Activated CD4-positive, alpha-beta T cell treated with anti-CD3 and anti-CD28 coated beads, Interleukin-2, Interleukin-4, amounts not matched to agents 100 ng/mL and 50 ng/mL, durations not matched to agents 16 hours and 8 hours (primary cell): Measurements from ENCODE around the gene BIK.
"Not testable (repeated sequence)": the region's sequence is repeated elsewhere in the genome, so short reads cannot be mapped to it uniquely, and the experiment has no call there.

Experiments
- DNase-seq: peaks from one replicate; pipeline ENCODE4 v3.0.0-alpha.2; 2020; ENCODE audit warnings: low spot score

Gene BIK

DNA sequence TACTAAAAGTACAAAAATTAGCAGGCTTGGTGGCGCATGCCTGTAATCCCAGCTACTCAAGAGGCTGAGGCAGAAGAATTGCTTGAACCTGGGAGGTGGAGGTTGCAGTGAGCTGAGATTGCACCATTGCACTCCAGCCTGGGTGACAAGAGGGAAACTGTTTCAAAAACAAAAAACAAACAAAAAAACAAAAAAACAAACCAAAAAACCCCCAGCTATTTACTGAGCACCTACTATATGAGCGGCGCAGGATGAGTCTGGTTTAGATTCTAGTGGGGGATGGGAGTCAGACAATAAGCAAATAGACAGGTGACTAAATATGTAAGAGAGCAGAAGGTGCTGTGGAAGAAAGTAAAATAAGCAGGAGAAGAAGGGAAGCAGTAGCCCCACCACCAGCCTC is 5.6 kb upstream of the BIK start:
- DNase-seq = not testable (repeated sequence)

- no peak for DNase-seq
Observed at GRCh38 chr22:43106302-43106701, 4.2 kb upstream of the BIK start.

GRCh38 chr22:43109511-43109910 is 1.0 kb upstream of the BIK start:
- DNase-seq = no peak

DNA sequence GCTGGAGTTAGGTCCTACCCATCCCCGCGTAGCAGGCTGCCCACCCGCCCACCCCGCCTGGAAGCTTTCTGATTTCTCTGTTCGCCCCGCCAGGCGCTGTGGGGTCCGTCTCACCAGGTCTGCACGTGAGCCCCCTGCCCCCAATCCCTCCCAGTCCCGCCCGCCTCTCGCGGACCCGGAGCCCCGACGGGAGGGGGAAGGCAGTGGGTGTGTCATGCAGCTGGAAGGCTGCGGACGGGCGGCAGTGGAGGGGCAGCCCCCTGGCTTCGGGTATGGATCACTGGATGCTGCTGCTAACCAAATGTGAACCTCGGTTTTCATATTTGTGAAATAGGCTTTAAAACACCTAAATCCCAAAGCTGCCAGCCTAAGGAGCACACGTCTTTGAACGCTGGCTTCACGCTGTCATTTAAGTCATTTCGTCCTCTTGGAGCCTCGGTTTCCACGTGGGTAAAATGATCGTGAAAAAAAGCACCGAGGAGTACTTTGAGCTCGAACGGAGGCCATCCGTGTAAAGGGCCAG is 568 bp upstream of the BIK start:
- DNase-seq = no peak

DNA sequence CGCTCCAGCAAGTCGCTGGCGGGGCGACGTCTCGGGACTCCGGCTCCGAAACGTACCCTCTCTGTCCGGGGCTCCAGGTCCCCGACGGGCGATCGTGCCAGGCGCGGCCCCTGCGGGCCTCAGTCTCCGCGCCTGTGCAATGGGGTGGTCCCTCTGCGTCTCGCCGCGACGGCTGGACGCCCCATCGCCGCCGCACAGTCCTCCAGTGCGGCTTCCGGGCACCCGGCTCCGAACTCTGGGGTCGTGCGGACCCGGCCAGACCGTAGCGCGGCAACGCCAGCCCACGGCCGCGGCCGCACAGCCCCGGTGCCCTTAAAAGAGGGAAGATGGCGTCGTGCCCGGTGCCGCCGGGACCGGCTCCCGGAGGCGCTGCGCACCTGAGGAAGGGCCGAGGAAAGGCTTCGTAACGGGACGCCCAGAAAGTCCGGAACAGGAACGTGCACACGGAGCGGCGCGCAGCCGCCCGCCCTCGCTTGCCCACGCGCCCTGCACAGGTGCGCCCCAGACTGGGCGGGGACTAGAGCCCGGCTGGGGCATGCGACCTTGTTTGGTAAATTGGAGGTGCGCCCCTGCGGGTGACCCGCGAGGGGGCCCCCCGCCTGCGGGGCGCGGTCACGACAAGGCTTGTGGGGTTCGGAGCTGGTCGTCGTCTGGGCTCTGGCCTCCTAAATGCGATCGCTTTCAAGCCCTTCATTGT is 525 bp downstream of the BIK start:
- DNase-seq = no peak

DNA sequence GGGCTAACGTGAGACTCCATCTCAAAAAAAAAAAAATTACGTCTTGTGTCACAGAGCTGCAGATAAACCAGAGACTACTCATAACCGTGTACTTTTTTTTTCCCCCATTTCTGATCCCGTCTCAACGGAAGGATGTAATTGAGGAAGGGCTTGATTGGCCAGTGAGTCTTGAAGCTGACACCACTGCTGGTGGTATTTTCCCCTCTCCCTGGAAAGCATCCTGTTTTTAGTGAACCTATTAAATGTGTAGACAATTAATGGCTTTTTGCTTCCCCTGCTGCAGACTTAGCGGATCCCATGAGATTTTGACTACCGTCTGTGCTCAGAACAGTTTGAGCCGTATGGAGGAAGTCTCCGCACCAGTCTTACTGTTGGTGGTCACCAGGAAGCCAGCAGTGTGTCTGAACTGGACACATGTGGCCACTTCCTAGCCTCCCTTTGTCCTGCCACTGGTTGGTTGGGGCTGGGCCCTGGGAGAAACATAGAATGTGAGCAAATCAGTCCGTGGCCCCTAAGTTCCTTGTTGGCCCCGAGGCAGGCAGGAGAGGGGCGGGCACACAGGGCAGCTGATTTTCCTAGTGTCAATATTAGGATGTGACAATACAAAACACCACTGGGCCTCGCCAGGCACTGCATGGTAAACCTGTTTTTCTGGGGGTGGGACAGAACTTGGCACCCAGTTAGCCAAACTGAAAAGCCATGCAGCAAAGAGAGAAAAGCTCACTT is 3.1 kb downstream of the BIK start:
- no peak for DNase-seq

- DNase-seq = no peak
Observed at GRCh38 chr22:43114958-43115357, 4.4 kb downstream of the BIK start.

DNA sequence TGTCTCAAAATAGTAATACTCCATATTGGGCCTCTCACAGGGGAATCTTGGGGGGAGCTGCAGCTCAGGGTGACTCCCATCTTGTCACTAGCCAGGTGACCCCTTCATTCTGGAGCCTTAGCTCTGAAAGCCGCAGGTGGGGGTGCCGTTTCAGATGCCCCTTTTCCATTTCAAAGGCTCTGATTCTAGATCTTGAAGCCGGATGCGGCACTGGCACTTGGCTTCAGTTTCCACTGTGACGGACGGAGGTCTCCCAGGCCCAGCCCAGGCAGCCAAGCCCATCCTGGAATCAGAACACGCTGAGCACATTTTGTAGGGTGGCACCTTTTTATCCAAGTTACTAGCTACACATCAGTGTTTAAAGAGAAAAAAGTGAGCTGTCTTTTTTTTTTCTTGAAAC is 6.4 kb downstream of the BIK start:
- no peak for DNase-seq

- DNase-seq = no peak
Observed at GRCh38 chr22:43118024-43118849, 7.7 kb downstream of the BIK start.

- no peak for DNase-seq
Observed at GRCh38 chr22:43118953-43119458, 8.5 kb downstream of the BIK start.

DNA sequence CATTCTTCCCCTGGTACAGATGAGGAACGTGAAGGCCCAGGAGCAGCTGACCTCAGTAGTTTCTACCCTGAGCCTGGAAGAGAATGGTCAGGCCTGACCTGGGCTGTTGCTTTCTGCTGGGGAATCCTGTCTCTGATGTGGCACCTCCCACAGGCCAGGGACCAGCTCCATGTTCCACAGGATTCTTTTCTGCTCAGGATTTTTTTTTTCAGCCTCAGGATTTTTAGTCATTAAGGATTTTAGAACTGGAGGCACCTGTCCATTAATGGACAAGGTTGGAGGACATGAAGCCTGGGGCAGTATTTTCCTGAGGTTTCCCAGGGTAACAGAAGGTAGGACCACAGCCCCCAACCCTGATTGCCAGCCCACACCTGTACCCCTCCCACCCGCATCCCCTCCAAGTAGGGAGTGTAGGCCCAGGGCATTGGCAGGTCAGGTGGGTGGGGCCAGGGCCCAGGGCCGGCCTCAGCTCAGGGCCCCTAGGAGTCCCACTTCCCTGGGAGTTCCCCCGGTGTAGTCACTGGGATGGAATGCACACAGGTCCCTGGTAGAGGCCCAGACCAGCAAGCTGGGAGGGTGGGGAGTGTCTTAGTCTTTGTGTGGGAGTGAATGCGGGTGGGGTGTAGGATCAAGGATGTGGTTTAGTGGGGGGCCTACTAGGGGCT is 16.1 kb downstream of the BIK start:
- DNase-seq = no peak

GRCh38 chr22:43127166-43127908 is 16.8 kb downstream of the BIK start:
- DNase-seq = no peak

GRCh38 chr22:43128116-43128515 is 17.6 kb downstream of the BIK start:
- no peak for DNase-seq

DNA sequence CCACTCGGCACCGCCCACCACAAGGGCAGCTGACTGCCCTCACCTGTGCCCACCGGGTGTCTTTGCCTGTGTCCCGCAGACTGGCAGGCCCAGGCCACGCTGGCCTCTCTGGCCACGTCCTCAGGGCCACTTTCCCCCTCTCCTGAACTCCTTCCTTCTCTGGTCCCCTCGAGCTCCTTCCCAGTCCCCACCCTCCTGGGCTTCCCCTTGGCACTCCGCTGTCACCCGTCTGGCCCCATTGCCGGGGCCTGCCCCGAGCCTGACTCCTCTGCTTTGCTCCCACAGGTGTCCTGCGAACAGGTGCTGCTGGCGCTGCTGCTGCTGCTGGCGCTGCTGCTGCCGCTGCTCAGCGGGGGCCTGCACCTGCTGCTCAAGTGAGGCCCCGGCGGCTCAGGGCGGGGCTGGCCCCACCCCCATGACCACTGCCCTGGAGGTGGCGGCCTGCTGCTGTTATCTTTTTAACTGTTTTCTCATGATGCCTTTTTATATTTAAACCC is 18.4 kb downstream of the BIK start:
- DNase-seq = no peak

GRCh38 chr22:43129426-43130425 is 19.2 kb downstream of the BIK start:
- no peak for DNase-seq

GRCh38 chr22:43131773-43132501 is 21.4 kb downstream of the BIK start:
- DNase-seq = no peak

GRCh38 chr22:43133401-43133800 is 22.9 kb downstream of the BIK start:
- no peak for DNase-seq

DNA sequence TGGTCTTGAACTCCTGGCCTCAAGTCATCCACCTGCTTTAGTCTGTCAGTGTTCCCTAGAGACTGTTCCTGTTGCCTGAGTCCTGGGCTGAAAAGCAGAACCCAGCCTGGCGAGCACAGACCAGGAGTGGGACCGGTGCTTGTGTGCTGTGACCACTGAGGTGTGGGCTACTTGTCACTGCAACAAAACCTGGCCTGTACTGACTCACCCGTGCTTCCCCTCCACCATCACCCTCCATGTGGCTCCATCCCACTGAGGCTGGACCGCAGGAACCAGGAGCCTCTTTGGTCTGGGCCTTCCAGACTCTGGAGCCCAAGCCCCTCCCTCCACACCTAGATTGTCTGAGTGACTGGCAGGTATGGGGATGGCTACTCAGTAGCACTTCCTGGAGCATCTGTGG is 24.0 kb downstream of the BIK start:
- no peak for DNase-seq

DNA sequence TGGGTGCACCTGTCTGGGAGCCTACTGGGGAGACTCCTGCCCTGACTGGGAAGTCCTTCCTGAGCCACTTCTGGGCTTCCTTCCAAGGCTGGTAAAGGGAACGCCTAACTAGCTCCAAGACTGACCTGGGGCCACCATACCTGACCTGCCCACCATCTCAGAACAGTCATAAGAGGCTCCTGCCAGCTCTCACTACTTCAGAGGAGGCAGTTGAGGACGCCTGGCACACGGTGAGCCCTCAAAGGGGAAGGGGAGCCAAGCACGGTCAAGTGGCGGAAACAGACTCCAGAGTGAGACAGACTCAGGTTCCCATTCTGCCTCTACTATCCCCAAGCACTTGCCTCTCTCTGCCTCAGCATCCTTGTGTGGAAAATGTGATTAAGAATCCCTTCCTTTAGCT is 25.0 kb downstream of the BIK start:
- DNase-seq = no peak
